ENCODE results near the gene TOM1L1.

Gene TOM1L1

GRCh38 chr17:54990118-54990517 lies 89.5 kb downstream of the TOM1L1 start:
- no peak overlapping the region for H2AFZ ChIP-seq (ENCODE audit: low read length)
- H3F3A ChIP-seq (ENCODE audit: insufficient read depth, low read length): no peaks in the 10 kb centered on the region
- no peak overlapping the region for H3K27ac ChIP-seq (ENCODE audit: low read depth, low read length, poor library complexity, severe bottlenecking)
- H3K9me3 ChIP-seq (ENCODE audit: low read length): no peaks in the 10 kb centered on the region
- no peaks in the 10 kb centered on the region for H3K27me3 ChIP-seq (ENCODE audit: insufficient read depth, low read length)
- TF ChIP-seq EZH2 (IDR thresholded peaks at IDR 0.05; ENCODE audit: borderline replicate concordance, low read length) (no peak), CTCF (IDR thresholded peaks at IDR 0.05; ENCODE audit: low read length) (no peak)
- no peak overlapping the region for H3K9ac ChIP-seq (ENCODE audit: low read length)
- H3K4me3 ChIP-seq (ENCODE audit: low read depth, low read length, poor library complexity, severe bottlenecking): no peak overlapping the region
- H3K9me2 ChIP-seq (ENCODE audit: low read depth, low read length): no peaks in the 10 kb centered on the region
- no peaks in the 10 kb centered on the region for H3K36me3 ChIP-seq (ENCODE audit: insufficient read depth, low read length)
- H3K4me1 ChIP-seq (ENCODE audit: insufficient read depth, low read length, severe bottlenecking): no peaks in the 10 kb centered on the region
- no peak overlapping the region for H3K4me2 ChIP-seq (ENCODE audit: low read length)
- no peaks in the 10 kb centered on the region for H4K20me1 ChIP-seq (ENCODE audit: insufficient read depth, low read length)
- no peaks in the 10 kb centered on the region for H3K79me2 ChIP-seq (ENCODE audit: insufficient read depth, low read length)

- H3K9me2 ChIP-seq (ENCODE audit: low read depth, low read length): no peaks in the 10 kb centered on the region
- H3K4me2 ChIP-seq (ENCODE audit: low read length): no peak overlapping the region
- no peak overlapping the region for H3K9ac ChIP-seq (ENCODE audit: low read length)
- no peaks in the 10 kb centered on the region for H3K27me3 ChIP-seq (ENCODE audit: insufficient read depth, low read length)
- H4K20me1 ChIP-seq (ENCODE audit: insufficient read depth, low read length): no peaks in the 10 kb centered on the region
- no peak overlapping the region for H3K4me3 ChIP-seq (ENCODE audit: low read depth, low read length, poor library complexity, severe bottlenecking)
- no peaks in the 10 kb centered on the region for H3K36me3 ChIP-seq (ENCODE audit: insufficient read depth, low read length)
- TF ChIP-seq EZH2 (IDR thresholded peaks at IDR 0.05; ENCODE audit: borderline replicate concordance, low read length): no peak
- no peak for TF ChIP-seq CTCF (IDR thresholded peaks at IDR 0.05; ENCODE audit: low read length)
- no peak overlapping the region for H2AFZ ChIP-seq (ENCODE audit: low read length)
- H3K9me3 ChIP-seq (ENCODE audit: low read length): no peaks in the 10 kb centered on the region
- no peaks in the 10 kb centered on the region for H3K4me1 ChIP-seq (ENCODE audit: insufficient read depth, low read length, severe bottlenecking)
- no peaks in the 10 kb centered on the region for H3F3A ChIP-seq (ENCODE audit: insufficient read depth, low read length)
- no peak overlapping the region for H3K27ac ChIP-seq (ENCODE audit: low read depth, low read length, poor library complexity, severe bottlenecking)
- no peaks in the 10 kb centered on the region for H3K79me2 ChIP-seq (ENCODE audit: insufficient read depth, low read length)
Observed at GRCh38 chr17:54991567-54991966, 90.9 kb downstream of the TOM1L1 start.

- TF ChIP-seq EZH2 (IDR thresholded peaks at IDR 0.05; ENCODE audit: borderline replicate concordance, low read length) (no peak), CTCF (IDR thresholded peaks at IDR 0.05; ENCODE audit: low read length) (peak; percentile 67)
- no peak overlapping the region for H3K4me3 ChIP-seq (ENCODE audit: low read depth, low read length, poor library complexity, severe bottlenecking)
- H3K27ac ChIP-seq (ENCODE audit: low read depth, low read length, poor library complexity, severe bottlenecking): no peak overlapping the region
- H3K27me3 ChIP-seq (ENCODE audit: insufficient read depth, low read length): no peaks in the 10 kb centered on the region
- no peaks in the 10 kb centered on the region for H3F3A ChIP-seq (ENCODE audit: insufficient read depth, low read length)
- H3K4me2 ChIP-seq (ENCODE audit: low read length): no peak overlapping the region
- H3K79me2 ChIP-seq (ENCODE audit: insufficient read depth, low read length): no peaks in the 10 kb centered on the region
- no peaks in the 10 kb centered on the region for H3K9me3 ChIP-seq (ENCODE audit: low read length)
- H3K4me1 ChIP-seq (ENCODE audit: insufficient read depth, low read length, severe bottlenecking): no peaks in the 10 kb centered on the region
- no peaks in the 10 kb centered on the region for H3K36me3 ChIP-seq (ENCODE audit: insufficient read depth, low read length)
- no peaks in the 10 kb centered on the region for H4K20me1 ChIP-seq (ENCODE audit: insufficient read depth, low read length)
- H2AFZ ChIP-seq (ENCODE audit: low read length): no peak overlapping the region
- no peaks in the 10 kb centered on the region for H3K9me2 ChIP-seq (ENCODE audit: low read depth, low read length)
- no peak overlapping the region for H3K9ac ChIP-seq (ENCODE audit: low read length)
Observed at GRCh38 chr17:54992797-54993639, 92.4 kb downstream of the TOM1L1 start.
